Activated B cell treated with CpG ODN at 0.5 μM for 24 hours (primary cell): ENCODE data around the gene PDXP. TPM values are rescaled to one million over a fixed set of nuclear protein-coding genes. Genes with fewer than 3 reads are reported as not detected.

Source experiments
- ATAC-seq: fragments of 200-7000 bp; cut with Tn5 transposase; one replicate; pipeline ENCODE4 v1.10.0; 2021; ENCODE audit warnings: low read depth, mild to moderate bottlenecking, moderate library complexity
- CTCF ChIA-PET: fragments of 350-600 bp; sonication (Branson Sonifier 250); formaldehyde crosslinking; loops from one replicate; lab custom pipeline; 2021; ENCODE audit warnings: antibody characterized with exemption; lab: Charles Lee
- POLR2A ChIA-PET: fragments of 350-600 bp; sonication (Branson Sonifier 250); formaldehyde crosslinking; loops from one replicate; lab custom pipeline; 2021; ENCODE audit warnings: antibody characterized with exemption; lab: Charles Lee
- DNase-seq: peaks from one replicate; pipeline ENCODE4 v3.0.0; 2022
- H3K27ac Mint-ChIP-seq: one replicate; pipeline ENCODE4 v1.8.0; 2020; ENCODE audit warnings: mixed read lengths
- H3K27me3 Mint-ChIP-seq: one replicate; pipeline ENCODE4 v1.8.0; 2021; ENCODE audit warnings: mixed read lengths
- H3K36me3 Mint-ChIP-seq: one replicate; pipeline ENCODE4 v1.8.0; 2021; ENCODE audit warnings: low read depth, mixed read lengths
- H3K4me1 Mint-ChIP-seq: one replicate; pipeline ENCODE4 v1.8.0; 2021; ENCODE audit warnings: mixed read lengths
- H3K4me3 Mint-ChIP-seq: one replicate; pipeline ENCODE4 v1.8.0; 2020; ENCODE audit warnings: mild to moderate bottlenecking, mixed read lengths
- H3K9me3 Mint-ChIP-seq: one replicate; pipeline ENCODE4 v1.8.0; 2020; ENCODE audit warnings: mixed read lengths
- CTCF ChIP-seq: fragments of 200-600 bp; IDR thresholded peaks from one replicate; pipeline ENCODE4 v1.8.0; 2022; ENCODE audit warnings: antibody characterized with exemption, mild to moderate bottlenecking
- intact Hi-C: fragments of 100-400 bp; cut with micrococcal nuclease; formaldehyde crosslinking; loops from one replicate; pipeline ENCODE4 v1.15.1; 2024
- total RNA-seq: library from RNA; stranded (reverse); gene quantifications from 2 replicates; pipeline ENCODE4 v1.2.3, GENCODE V29; 2022

PDXP gene
- total RNA-seq, 1 donor from 2014 or later = 22.6 TPM

GRCh38 chr22:37636949-37637273 lies 21.6 kb upstream of the PDXP start:
- ChIA-PET CTCF (interaction anchor here (1.0 to 2.3 kb wide), 6 partner anchors 12 to 45 kb away, joined by 3 to 7 read pairs (median 4); partner anchors contain the start of gene PDXP), POLR2A (interaction anchor here (0.6 to 5.2 kb wide), 7 partner anchors 11 to 1752 kb away, joined by 4 to 64 read pairs (median 6); partner anchors contain the start of genes GGA1 and LGALS1)
- Mint-ChIP-seq H3K4me1 (peaks cover 73% of the 10 kb centered on the region), H3K27me3 (no peaks in the 10 kb centered on the region), H3K27ac (peak overlapping the region; percentile 65), H3K4me3 (no peak overlapping the region), H3K9me3 (no peaks in the 10 kb centered on the region), H3K36me3 (peaks cover 12% of the 10 kb centered on the region)
- DNase-seq = no peak
- TF ChIP-seq CTCF = no peak
- ATAC-seq = no peak
- intact Hi-C loops = loop anchor here (10.0 kb wide), 1 partner anchor 208 kb away; the partner anchor contains the start of genes ANKRD54 and EIF3L

- POLR2A ChIA-PET = interaction anchor here (0.6 to 5.5 kb wide), 10 partner anchors 12 to 410 kb away, joined by 3 to 51 read pairs (median 4); partner anchors contain the start of genes GGA1, NOL12 and PDXP
- CTCF ChIA-PET = interaction anchor here (1.1 to 1.2 kb wide), 3 partner anchors 15 to 32 kb away, joined by 4 to 5 read pairs (median 4); partner anchors contain the start of gene GGA1
- intact Hi-C loops = loop anchor here (1.0 to 10.0 kb wide), 2 partner anchors 11 to 206 kb away; partner anchors contain the start of genes ANKRD54 and EIF3L
Observed at GRCh38 chr22:37638391-37639069, 20.0 kb upstream of the PDXP start.

GRCh38 chr22:37639070-37639760 lies 19.3 kb upstream of the PDXP start, which contains the start of gene SH3BP1:
TSS of gene SH3BP1 (plus strand) at chr22:37639669. CDS start at chr22:37639788, 119 bp downstream.
- no peak for TF ChIP-seq CTCF
- H3K27ac Mint-ChIP-seq = peak within 1 kb of the TSS; percentile 93
- H3K9me3 Mint-ChIP-seq = no peaks in the 10 kb centered on the region
- H3K27me3 Mint-ChIP-seq = no peaks in the 10 kb centered on the region
- peaks cover 69% of the 10 kb centered on the region for H3K4me1 Mint-ChIP-seq
- peak within 1 kb of the TSS; percentile 95 for H3K4me3 Mint-ChIP-seq
- H3K36me3 Mint-ChIP-seq = peaks cover 23% of the 10 kb centered on the region
- intact Hi-C loops = loop anchor here (10.0 kb wide), 1 partner anchor 206 kb away; the partner anchor contains the start of genes ANKRD54 and EIF3L
- CTCF ChIA-PET = interaction anchor here (1.2 to 7.1 kb wide), 3 partner anchors 12 to 43 kb away, joined by 4 to 163 read pairs (median 90); partner anchors contain the start of genes GGA1 and NOL12
- ATAC-seq (peak; percentile 64), DNase-seq (peak; percentile 63)
- POLR2A ChIA-PET = interaction anchor here (0.6 to 5.5 kb wide), 9 partner anchors 9 to 676 kb away, joined by 3 to 51 read pairs (median 4); partner anchors contain the start of genes GGA1, LGALS1 and PDXP

More at GRCh38 chr22:37638391-37639069, 20.0 kb upstream of the PDXP start:
- DNase-seq (no peak), ATAC-seq (no peak)
- no peaks in the 10 kb centered on the region for H3K9me3 Mint-ChIP-seq
- H3K27ac Mint-ChIP-seq = peak overlapping the region; percentile 65
- no peak for TF ChIP-seq CTCF
- peaks cover 17% of the 10 kb centered on the region for H3K36me3 Mint-ChIP-seq
- H3K4me1 Mint-ChIP-seq = peaks cover 72% of the 10 kb centered on the region
- peak overlapping the region; percentile 95 for H3K4me3 Mint-ChIP-seq
- no peaks in the 10 kb centered on the region for H3K27me3 Mint-ChIP-seq

GRCh38 chr22:37639771-37640590 lies 18.5 kb upstream of the PDXP start:
- Mint-ChIP-seq H3K27me3 (no peaks in the 10 kb centered on the region), H3K27ac (peak overlapping the region; percentile 93), H3K36me3 (peaks cover 30% of the 10 kb centered on the region), H3K9me3 (no peaks in the 10 kb centered on the region), H3K4me3 (peak overlapping the region; percentile 95), H3K4me1 (peaks cover 61% of the 10 kb centered on the region)
- CTCF ChIA-PET = interaction anchor here (1.0 to 7.1 kb wide), 4 partner anchors 13 to 43 kb away, joined by 3 to 163 read pairs (median 47); partner anchors contain the start of genes GGA1 and NOL12
- intact Hi-C loops = loop anchor here (10.0 kb wide), 1 partner anchor 205 kb away; the partner anchor contains the start of genes ANKRD54 and EIF3L
- POLR2A ChIA-PET = interaction anchor here (0.6 to 5.5 kb wide), 9 partner anchors 8 to 676 kb away, joined by 3 to 51 read pairs (median 5); partner anchors contain the start of genes GGA1, LGALS1 and PDXP
- no peak for TF ChIP-seq CTCF
- DNase-seq (no peak), ATAC-seq (peak; percentile 15)
